ENCODE data around the gene SLC35B1. TPM values are rescaled to one million over a fixed set of nuclear protein-coding genes. Genes with fewer than 3 reads are reported as not detected.

Gene SLC35B1
- polyA plus RNA-seq, 1 donor (not counting 4 experiments of a cell fraction or from before 2014, with no cell fraction given), result 71.6 TPM

- Histone ChIP-seq H2AFZ (ENCODE audit: control insufficient read depth, low read length) (no peak overlapping the region), H3K9ac (ENCODE audit: control insufficient read depth, extremely low read depth, insufficient read depth, low read length) (no peak overlapping the region), H3K9me3 (ENCODE audit: control insufficient read depth, low read depth, low read length) (no peaks in the 10 kb centered on the region), H3K4me1 (ENCODE audit: control insufficient read depth, extremely low read depth, insufficient read depth, low read length) (no peaks in the 10 kb centered on the region), H4K20me1 (ENCODE audit: control insufficient read depth, extremely low read depth, insufficient read depth, low read length) (no peaks in the 10 kb centered on the region), H3K27me3 (ENCODE audit: control insufficient read depth, extremely low read depth, insufficient read depth, low read length) (no peaks in the 10 kb centered on the region), H3K27ac (ENCODE audit: control insufficient read depth, insufficient read depth, low read length) (no peak overlapping the region), H3K4me3 (ENCODE audit: control insufficient read depth in 2 of 3, extremely low read depth in 1 of 3, insufficient read depth in 2 of 3, low read depth in 1 of 3, low read length in 3 of 3) (no peak overlapping the region), H3K9me1 (ENCODE audit: control insufficient read depth, extremely low read depth, insufficient read depth, low read length) (no peaks in the 10 kb centered on the region), H3K36me3 (ENCODE audit: control insufficient read depth in 2 of 2, extremely low read depth in 1 of 2, insufficient read depth in 2 of 2, low read length in 2 of 2) (no peaks in the 10 kb centered on the region), H3K4me2 (ENCODE audit: control insufficient read depth, extremely low read depth, insufficient read depth, low read depth, low read length) (no peak overlapping the region), H3K79me2 (ENCODE audit: control insufficient read depth, insufficient read depth, low read length) (peaks cover 46% of the 10 kb centered on the region)
- no peak for TF ChIP-seq EZH2 (IDR thresholded peaks at IDR 0.05; ENCODE audit: low read length)
- TF ChIP-seq CTCF (optimal IDR thresholded peaks at IDR 0.05 in 1 of 3, IDR thresholded peaks at IDR 0.05 in 1 of 3, conservative IDR thresholded peaks at IDR 0.05 in 1 of 3; ENCODE audit: extremely low read depth in 1 of 3, insufficient read depth in 2 of 3, low read length in 3 of 3), result no peak
- no peak for DNase-seq (ENCODE audit: low read depth, low spot score)
- FAIRE-seq, result no peak
- dilution Hi-C loops (cut with MboI; ENCODE audit: extremely low pct_ligation_motif_present, low sequenced_read_pairs), result no loop called here
Measured at GRCh38 chr17:49670002-49670401, 37.8 kb downstream of the SLC35B1 start.

GRCh38 chr17:49667854-49668253 lies 39.9 kb downstream of the SLC35B1 start:
- no peak overlapping the region for H3K27ac ChIP-seq (ENCODE audit: control insufficient read depth, insufficient read depth, low read length)
- H3K4me2 ChIP-seq (ENCODE audit: control insufficient read depth, extremely low read depth, insufficient read depth, low read depth, low read length), result no peak overlapping the region
- no peaks in the 10 kb centered on the region for H4K20me1 ChIP-seq (ENCODE audit: control insufficient read depth, extremely low read depth, insufficient read depth, low read length)
- TF ChIP-seq EZH2 (IDR thresholded peaks at IDR 0.05; ENCODE audit: low read length) (no peak), CTCF (optimal IDR thresholded peaks at IDR 0.05 in 1 of 3, IDR thresholded peaks at IDR 0.05 in 1 of 3, conservative IDR thresholded peaks at IDR 0.05 in 1 of 3; ENCODE audit: extremely low read depth in 1 of 3, insufficient read depth in 2 of 3, low read length in 3 of 3) (no peak)
- no peaks in the 10 kb centered on the region for H3K36me3 ChIP-seq (ENCODE audit: control insufficient read depth in 2 of 2, extremely low read depth in 1 of 2, insufficient read depth in 2 of 2, low read length in 2 of 2)
- peaks cover 38% of the 10 kb centered on the region for H3K79me2 ChIP-seq (ENCODE audit: control insufficient read depth, insufficient read depth, low read length)
- no peak overlapping the region for H3K9ac ChIP-seq (ENCODE audit: control insufficient read depth, extremely low read depth, insufficient read depth, low read length)
- no peaks in the 10 kb centered on the region for H3K9me3 ChIP-seq (ENCODE audit: control insufficient read depth, low read depth, low read length)
- no peaks in the 10 kb centered on the region for H3K9me1 ChIP-seq (ENCODE audit: control insufficient read depth, extremely low read depth, insufficient read depth, low read length)
- no peak for DNase-seq (ENCODE audit: low read depth, low spot score)
- H2AFZ ChIP-seq (ENCODE audit: control insufficient read depth, low read length), result no peak overlapping the region
- no peak overlapping the region for H3K4me3 ChIP-seq (ENCODE audit: control insufficient read depth in 2 of 3, extremely low read depth in 1 of 3, insufficient read depth in 2 of 3, low read depth in 1 of 3, low read length in 3 of 3)
- FAIRE-seq, result no peak
- no peaks in the 10 kb centered on the region for H3K4me1 ChIP-seq (ENCODE audit: control insufficient read depth, extremely low read depth, insufficient read depth, low read length)
- no peaks in the 10 kb centered on the region for H3K27me3 ChIP-seq (ENCODE audit: control insufficient read depth, extremely low read depth, insufficient read depth, low read length)
- dilution Hi-C loops (cut with MboI; ENCODE audit: extremely low pct_ligation_motif_present, low sequenced_read_pairs), result no loop called here

All from keratinocyte (primary cell).